Limb (tissue), 2 donors: ENCODE results near the gene EML4.

ENCODE experiments used
- DNase-seq, 2 donors: peaks; one replicate each; pipeline ENCODE4 v3.0.0-alpha.2; 2016; ENCODE audit errors: extremely low spot score in 2 of 2

The EML4 gene

DNA sequence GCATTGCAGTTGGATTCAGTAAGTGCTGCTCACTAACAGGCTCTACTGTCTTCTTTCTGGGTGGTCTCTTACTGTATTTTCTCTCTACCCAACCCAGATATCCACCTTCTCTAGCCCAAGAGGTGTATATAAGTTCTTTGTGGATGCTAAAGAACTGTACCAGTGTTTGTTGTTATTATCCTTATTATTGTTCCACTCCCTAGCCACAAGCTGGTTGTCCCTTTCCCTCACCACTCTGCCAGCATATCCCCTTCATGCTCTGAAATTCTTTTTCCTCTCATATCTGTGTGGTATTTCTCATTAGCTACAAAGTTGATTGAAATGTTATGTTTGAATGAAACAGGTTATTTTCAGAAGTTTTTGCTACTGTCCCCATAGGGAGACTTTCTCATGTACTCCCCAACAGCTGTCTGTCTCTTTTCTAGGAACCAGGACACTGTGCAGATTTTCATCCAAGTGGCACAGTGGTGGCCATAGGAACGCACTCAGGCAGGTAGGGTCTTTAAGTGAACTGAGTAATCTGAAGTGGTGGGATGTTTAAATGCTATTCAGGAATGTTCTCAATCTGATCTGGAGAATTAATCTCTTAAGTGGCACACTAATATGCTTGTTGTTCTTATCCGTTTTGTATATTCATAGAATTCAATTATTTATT, 135.0 kb downstream of the EML4 start:
- no peak for DNase-seq

DNA sequence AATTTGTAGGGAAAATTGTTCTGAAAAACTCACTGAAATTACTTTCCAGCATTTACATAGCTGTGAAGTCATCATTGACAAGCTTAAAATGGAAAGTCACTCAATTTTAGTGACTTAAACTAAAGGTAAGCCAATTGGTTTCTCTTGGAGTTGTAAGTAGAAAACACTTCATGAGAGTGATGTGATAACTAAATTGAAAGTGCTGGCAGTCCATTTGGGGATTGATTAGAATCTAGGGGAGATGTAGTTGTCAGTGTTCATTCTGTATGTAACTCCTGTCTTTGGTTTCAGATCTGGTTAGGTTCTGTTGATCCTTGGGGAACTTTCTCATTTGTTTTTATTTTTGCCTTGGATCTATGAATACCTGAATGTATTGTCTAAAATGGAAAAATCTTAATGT, 138.0 kb downstream of the EML4 start:
- no peak for DNase-seq

DNA sequence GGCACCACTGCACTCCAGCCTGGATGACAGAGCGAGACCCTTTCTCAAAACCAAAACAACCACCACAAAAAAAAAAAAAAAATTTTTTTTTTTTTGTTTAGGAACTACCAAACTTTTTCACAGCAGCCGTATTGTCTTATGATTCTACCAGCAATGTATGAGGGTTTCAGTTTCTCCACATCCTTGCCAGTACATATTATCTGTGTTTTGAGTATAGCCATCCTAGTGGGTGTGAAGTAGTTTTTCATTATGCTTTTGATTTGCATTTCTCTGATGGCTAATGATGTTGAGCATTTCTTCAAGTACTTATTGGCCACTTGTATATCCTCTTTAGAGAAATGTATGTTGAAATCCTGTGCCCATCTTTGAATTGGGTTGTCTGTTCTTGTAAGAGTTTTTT, 140.2 kb downstream of the EML4 start:
- no peak for DNase-seq

DNA sequence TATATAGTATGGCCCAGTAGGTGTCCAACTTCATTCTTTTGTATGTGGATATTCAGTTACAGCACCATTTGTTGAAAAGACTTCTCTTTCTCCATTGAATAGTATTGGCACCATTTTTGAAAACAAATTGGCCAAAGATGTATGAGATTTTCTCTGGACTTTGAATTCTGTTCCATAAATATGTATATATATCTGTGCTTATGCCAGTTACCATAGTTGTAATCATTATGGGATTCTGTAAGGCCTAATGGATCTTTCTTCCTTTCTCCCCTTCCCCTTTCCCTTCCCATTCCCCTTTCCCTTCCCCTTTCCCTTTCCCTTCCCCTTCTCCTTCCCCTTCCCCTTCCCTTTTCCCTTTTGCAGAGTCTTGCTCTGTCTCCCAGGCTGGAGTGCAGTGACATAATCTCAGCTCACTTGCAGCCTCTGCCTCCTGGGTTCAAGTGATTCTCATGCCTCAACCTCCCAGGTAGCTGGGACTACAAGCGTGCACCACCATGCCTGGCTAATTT, 140.9 kb downstream of the EML4 start:
- DNase-seq = no peak

DNA sequence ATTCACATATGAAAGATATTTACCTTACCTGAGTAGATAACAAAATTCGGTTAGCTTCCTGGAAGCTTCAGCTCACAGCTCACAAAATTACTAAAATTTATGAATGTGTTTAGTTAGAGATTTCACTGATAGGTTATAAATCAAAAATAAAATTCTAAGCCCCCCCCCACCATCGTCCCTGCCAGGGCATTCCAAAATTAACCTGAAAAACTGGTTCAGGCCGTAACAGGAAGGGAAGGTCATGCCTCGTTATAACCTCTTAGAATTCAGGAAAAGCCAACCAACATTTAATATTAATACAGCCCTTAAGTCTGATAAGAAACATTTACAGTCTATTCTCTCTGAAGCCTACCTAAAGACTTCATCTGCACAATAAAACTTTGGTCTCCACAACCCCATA, 143.0 kb downstream of the EML4 start:
- DNase-seq = no peak

DNA sequence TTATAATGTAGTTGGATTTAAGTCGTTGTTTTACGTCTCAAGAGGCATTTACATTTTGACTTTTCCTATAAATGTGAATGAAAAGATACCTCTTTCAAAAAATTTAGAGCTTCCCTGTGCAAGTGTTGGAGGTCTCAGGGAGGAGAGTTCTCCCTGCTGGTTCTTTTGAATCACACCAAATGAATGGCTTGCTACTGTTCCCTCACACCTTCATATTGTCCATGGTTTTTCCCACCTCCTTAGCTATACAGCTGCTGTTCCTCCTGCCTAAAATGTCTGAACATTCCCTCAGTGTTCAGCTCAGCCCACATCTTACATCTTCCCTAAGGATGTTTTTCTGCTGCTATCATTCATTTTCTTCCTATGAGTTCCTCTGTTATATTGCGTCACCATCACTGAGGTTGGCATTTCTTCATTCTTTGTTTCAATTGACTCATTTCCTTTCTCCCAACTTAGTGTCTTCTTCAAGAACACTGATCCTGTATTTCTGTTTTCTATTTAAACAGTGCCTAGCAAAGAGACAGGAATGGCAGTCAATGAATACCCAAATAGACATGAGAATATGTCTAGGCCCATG, 145.8 kb downstream of the EML4 start:
- no peak for DNase-seq

DNA sequence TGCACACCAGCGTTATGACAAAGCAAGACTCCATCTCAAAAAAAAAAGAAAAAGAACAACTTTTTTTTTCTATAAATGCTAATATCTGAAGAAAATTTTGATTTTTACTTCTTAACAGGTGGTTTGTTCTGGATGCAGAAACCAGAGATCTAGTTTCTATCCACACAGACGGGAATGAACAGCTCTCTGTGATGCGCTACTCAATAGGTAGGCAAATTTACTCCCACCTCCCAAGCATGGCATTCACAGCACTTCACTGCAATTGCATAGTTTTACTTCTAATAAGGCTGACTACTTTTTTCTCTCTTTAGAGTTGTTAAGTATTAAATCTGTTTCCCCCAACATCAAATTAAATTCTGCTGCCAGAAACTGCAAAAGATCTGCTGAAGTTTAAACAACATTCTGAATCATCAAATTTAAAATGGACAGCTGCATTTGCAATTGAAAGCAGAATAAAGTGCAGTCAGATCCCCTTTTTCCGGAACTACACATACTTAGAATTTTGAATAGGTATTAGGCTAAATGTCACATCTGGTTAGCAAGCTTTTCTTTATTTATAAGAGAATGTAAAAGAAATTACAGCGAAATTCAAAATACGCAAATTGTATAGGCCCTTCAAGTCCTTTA, 146.8 kb downstream of the EML4 start:
- DNase-seq = no peak

DNA sequence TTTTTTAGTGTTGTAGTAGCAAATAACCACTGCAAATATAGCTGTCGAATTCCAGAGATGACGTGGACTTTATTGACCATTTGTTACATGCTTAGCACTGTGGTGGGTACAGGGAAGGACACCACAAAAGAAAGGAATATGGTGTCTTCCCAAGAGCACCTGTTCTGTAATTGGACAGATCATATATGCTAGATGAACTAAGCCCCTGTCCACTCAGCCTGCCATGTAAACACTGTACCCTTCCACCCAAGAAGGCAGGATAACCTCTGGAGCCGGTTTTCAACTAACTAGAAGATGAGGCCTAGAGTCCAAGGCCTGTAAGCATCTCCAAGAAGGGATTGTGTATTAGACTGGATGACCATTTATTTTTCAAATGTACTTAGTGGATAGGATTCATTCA, 147.8 kb downstream of the EML4 start:
- DNase-seq = no peak

DNA sequence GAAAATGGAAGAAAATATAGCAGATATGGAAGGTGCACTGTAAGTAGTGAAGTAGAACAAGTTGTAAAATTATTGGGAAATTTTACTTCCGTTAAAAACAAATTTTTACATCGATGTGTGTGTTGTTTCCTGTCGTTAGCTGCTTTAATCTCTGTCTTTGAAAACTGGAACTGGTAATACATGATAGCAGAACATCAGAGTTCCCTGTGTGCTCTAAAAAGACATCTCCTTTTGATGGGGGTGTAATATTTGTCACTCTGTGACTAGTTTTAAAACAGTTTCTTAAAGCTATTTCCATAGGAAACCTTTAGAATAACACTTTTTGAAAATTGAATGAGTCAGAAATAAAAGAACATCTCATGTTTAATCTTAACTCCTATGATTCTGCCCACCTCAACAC, 148.3 kb downstream of the EML4 start:
- DNase-seq = no peak

DNA sequence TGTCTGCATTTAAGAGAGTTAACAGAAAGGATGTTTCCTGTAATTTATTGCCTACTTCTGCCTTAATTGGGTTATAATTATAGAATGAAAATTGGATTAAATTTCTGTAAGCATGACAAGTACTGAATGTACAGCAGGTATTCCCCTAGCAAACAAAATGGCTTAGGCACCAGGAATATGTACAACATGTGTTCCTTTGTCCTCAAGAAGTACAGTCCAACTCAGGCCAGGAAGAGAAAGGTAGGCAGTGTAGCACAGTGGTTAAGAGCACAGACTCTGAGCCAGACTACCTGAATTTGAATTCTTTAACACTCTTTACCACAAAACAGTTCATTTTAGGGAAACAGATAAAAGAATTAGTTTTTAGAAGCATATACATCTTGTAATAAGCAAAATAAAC, 148.8 kb downstream of the EML4 start:
- no peak for DNase-seq

DNA sequence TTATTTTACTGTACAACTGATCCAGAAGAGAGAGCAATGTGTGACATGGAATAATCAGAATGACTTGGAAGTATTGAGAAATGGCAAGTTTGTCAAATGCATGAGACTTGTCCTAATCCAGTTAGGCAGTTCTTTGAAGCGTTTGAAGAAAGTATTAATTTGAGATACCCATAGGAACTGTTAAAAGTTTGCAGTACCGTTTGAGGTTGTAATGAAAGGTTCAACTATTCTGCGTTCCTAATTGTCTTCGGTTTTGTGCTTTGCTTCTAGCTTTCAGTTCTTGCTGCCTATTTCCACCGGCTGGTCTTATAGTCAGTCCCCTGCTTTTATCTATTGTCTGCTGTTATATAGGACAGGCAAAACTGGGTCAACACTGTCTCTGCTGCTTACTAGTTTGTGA, 150.1 kb downstream of the EML4 start:
- no peak for DNase-seq

DNA sequence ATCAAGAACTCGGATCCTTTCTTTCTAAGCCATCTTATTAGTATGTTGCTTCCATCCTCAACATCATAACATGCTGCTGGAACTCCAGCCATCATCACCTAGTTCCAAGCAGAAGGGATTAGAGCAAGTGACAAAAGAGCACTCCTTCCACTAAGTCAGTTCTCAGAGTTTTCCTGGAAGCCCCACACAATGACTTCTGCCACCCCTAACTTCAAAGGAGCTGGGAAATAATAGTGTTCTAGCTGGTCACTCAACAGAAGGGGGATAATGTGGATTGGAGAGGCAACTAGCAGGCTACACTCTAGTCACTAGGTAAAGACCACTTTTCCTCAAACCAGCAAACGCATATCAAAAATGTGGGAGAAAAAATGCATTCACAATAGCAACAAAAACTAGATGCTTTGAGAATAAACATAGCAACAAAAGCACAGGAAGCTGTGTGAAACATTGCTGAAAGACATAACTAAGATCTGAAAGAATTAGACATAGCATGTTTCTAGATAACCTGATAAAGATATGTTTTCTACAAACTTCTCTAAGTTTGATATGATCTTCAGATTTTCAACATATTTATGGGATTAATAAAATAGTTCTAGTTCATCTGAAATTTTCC, 152.4 kb downstream of the EML4 start:
- DNase-seq = no peak

DNA sequence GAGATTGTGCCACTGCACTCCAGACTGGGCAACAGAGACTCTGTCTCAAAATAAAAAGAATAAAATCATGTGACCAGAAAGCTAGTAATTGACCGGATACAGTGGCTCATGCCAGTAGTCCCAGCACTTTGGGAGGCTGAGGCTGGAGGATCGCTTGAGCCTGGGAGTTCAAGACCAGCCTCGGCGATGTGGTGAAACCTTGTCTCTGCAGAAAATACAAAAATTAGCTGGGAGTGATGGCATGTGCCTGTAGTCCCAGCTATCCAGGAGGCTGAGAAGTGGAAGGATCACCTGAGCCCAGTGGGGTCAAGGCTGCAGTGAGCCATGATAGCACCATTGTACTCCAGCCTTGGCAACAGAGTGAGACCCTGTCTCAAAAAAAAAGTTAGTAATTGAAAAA, 155.1 kb downstream of the EML4 start:
- DNase-seq = no peak

DNA sequence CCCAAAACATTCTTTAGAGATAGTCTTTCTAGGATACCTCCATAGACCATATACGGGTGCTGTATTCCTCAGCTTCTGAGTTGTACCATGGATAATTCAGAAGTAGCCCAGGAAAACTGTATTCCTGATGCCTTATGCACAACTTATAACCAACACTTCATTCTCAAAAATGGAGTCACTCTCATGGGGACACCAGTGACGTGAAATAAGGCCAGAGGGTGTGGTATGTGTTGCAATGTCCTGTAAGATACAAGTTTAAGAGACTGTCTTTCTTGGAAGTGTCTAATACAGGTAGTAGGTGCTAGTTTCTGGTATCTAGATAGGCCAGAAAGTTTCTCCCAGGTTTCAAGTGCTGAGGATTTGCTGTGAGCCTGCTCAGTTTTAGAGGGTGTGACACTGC, 155.8 kb downstream of the EML4 start:
- no peak for DNase-seq

DNA sequence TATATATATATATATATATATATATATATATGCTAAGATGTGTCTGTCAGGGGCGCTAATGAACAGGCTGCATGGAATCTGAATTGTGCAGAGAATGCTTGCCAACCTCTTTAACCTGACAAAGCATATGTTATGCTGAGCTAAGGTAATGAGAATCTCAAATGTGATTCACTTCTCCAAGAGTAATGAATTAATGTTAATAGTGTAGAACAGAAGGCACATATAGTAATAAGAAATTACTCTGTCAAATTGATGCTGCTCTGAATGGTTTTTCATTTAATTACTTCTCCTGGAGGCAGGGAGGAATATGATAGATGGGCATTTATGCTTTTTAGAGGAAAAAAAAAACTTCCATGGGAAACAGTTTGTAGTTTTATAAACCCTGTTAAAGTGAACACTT, 156.5 kb downstream of the EML4 start:
- no peak for DNase-seq

DNA sequence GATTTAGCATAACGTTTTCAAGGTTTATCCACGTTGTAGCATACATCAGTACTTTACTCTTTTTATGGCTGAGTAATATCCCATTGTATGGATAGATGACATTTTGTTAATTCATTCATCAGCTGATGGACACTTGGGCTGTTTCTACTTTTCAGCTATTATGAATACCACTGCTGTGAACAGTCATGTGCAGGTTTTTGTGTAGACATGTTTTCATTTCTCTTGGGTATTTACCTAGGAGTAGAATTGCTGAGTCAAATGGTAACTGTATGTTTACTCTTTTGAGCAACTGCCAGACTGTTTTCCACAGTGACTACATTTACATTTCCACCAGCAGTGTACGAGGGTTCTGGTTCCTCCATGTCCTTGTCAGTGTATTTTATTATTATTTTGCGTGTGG, 158.0 kb downstream of the EML4 start:
- DNase-seq = no peak

DNA sequence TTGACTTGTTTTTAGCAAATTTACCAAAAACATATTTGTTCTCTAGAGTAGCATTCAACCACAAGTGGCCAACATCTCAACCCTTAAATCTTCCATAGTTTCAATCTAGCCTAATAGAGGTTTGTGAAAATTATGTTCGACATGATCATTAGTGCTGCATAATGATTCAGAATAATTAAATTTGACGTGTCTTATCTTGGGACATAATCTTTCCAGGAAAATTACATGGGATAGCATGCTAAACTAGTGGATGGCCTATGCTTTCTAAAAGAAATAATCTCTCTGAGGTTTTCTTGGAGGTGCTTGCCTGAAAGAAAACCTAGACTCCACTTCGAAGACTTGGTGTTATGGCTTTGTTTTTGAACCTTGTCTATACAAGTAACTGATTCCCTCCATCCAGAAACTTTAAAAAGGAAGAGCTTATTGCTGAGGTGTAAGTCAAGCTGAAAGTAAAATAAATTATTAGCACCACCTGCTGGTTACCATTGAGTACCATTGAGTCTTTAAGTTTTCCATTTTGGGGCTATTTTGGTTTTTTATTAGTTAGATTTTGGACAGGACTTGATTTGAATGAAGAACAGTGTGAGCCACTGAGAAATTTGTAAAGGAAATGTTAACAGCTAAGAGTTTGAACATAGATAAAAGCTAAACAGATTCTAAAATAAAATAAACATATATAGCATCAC, 159.1 kb downstream of the EML4 start:
- DNase-seq = peak in 1 of 2 donors; percentile 30

DNA sequence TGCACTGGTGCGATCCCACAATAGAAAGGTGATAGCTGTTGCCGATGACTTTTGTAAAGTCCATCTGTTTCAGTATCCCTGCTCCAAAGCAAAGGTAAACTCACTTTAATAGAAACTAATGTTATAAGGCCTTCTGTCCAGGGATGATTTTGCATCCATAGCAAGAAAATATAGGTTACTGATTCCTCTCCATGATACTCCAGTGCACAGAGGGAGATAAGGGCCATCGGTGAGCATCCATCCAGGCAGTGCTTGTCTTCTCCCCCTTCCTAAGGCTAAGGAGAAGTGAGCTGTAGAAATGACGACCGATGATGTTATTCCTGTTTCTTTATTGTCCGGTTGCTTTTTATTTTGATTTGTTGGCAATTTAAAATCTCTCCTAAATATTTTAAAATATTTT, 159.8 kb downstream of the EML4 start:
- DNase-seq = no peak

DNA sequence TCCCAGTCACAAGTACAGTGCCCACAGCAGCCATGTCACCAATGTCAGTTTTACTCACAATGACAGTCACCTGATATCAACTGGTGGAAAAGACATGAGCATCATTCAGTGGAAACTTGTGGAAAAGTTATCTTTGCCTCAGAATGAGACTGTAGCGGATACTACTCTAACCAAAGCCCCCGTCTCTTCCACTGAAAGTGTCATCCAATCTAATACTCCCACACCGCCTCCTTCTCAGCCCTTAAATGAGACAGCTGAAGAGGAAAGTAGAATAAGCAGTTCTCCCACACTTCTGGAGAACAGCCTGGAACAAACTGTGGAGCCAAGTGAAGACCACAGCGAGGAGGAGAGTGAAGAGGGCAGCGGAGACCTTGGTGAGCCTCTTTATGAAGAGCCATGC, 160.6 kb downstream of the EML4 start:
- no peak for DNase-seq

DNA sequence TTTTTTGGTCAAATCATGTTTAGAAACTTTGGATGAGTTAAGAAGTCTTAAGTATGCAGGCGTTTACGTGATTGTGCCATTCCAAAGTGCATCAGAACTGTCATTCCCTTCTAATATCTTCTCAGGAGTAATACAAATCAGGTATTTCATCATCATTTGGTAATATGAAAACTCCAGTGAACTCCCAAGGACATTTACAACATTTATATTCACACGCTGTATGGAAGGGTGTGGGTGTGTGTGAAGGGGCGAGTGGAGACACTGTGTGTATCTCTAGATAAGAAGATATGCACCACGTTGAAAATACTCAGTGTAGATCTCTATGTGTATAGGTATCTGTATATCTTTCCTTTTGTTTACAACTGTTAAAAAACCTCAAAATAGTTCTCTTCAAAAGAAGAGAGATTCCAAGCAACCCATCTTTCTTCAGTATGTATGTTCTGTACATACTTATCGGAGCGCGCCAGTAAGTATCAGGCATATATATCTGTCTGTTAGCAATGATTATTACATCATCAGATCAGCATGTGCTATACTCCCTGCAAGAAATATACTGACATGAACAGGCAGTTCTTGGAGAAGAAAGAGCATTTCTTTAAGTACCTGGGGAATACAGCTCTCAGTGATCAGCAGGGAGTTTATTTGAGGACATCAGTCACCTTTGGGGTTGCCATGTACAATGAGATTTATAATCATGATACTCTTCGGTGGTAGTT, 162.6 kb downstream of the EML4 start:
- DNase-seq = no peak

DNA sequence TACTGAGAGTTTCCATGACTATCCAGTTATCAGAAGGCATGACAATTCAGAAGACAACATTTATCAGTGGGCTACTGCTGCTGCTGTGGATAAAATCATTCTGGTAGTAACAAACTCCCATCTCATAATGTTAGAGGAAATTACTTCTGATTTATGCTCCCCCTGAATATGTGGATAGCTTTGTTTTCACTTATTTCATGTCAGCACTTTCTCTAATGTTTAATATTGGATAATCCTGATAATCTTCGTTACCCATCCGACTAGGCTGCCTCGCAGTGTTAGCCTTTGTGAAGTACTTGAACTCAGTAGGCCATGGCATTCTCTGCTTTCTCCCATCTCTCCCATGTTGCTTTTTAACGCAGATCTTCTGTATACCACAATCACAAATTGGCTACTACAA, 163.4 kb downstream of the EML4 start:
- no peak for DNase-seq

DNA sequence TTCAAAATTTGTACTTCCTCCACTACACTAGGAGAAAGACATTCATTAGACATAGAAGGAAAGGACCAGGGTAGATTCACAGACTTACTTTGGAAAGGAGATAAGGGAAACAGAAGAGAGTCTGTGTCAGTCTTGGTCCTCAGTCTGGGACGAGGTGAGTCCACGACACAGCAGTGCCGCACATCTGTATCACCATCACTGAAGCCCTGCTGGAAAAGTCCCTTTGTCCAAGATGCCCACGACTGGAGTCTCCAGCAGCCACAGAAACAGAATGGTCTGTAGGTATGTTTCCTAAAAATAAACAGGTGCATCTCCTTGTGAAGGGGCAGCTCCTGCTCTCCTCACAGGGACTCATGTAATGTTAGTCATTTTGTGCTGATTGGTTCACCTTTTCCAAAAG, 164.4 kb downstream of the EML4 start:
- no peak for DNase-seq
